ENCODE results near the gene TUBB4A.
A peak's percentile ranks its signal among the peaks of the same experiment; 100 is the strongest.

Gene TUBB4A

GRCh38 chr19:6465663-6466062 is 36.4 kb downstream of the TUBB4A start:
- TF ChIP-seq ZBTB7A (IDR thresholded peaks at IDR 0.05; ENCODE audit: low read depth) (no peak), EP300 (IDR thresholded peaks at IDR 0.05; ENCODE audit: borderline replicate concordance) (no peak), CREB1 (IDR thresholded peaks at IDR 0.05; ENCODE audit: low read depth) (no peak), TAF1 (IDR thresholded peaks at IDR 0.05; ENCODE audit: low read depth) (no peak), TEAD4 (IDR thresholded peaks at IDR 0.05) (no peak), YY1 (IDR thresholded peaks at IDR 0.05; ENCODE audit: low read depth) (no peak), RAD21 (IDR thresholded peaks at IDR 0.05; ENCODE audit: low read depth) (no peak), CEBPB (IDR thresholded peaks at IDR 0.05) (no peak), FOXM1 (IDR thresholded peaks at IDR 0.05; ENCODE audit: borderline replicate concordance, low read depth) (no peak), REST (IDR thresholded peaks at IDR 0.05; ENCODE audit: low read depth) (no peak), EGR1 (IDR thresholded peaks at IDR 0.05) (no peak), NFIC (IDR thresholded peaks at IDR 0.05) (no peak), TCF12 (IDR thresholded peaks at IDR 0.05; ENCODE audit: low read depth) (no peak)
- TF ChIP-seq, protein P1, sequence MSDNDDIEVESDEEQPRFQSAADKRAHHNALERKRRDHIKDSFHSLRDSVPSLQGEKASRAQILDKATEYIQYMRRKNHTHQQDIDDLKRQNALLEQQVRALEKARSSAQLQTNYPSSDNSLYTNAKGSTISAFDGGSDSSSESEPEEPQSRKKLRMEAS (IDR thresholded peaks at IDR 0.05) = no peak
- TF ChIP-seq, protein P2, sequence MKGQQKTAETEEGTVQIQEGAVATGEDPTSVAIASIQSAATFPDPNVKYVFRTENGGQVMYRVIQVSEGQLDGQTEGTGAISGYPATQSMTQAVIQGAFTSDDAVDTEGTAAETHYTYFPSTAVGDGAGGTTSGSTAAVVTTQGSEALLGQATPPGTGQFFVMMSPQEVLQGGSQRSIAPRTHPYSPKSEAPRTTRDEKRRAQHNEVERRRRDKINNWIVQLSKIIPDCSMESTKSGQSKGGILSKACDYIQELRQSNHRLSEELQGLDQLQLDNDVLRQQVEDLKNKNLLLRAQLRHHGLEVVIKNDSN (IDR thresholded peaks at IDR 0.05) = no peak

GRCh38 chr19:6465006-6465405 is 37.1 kb downstream of the TUBB4A start:
- TF ChIP-seq CREB1 (IDR thresholded peaks at IDR 0.05; ENCODE audit: low read depth) (no peak), FOXM1 (IDR thresholded peaks at IDR 0.05; ENCODE audit: borderline replicate concordance, low read depth) (no peak), TCF12 (IDR thresholded peaks at IDR 0.05; ENCODE audit: low read depth) (no peak), ZBTB7A (IDR thresholded peaks at IDR 0.05; ENCODE audit: low read depth) (no peak), RAD21 (IDR thresholded peaks at IDR 0.05; ENCODE audit: low read depth) (no peak), TAF1 (IDR thresholded peaks at IDR 0.05; ENCODE audit: low read depth) (no peak), CEBPB (IDR thresholded peaks at IDR 0.05) (no peak), REST (IDR thresholded peaks at IDR 0.05; ENCODE audit: low read depth) (no peak), NFIC (IDR thresholded peaks at IDR 0.05) (no peak), EP300 (IDR thresholded peaks at IDR 0.05; ENCODE audit: borderline replicate concordance) (no peak), TEAD4 (IDR thresholded peaks at IDR 0.05) (no peak), EGR1 (IDR thresholded peaks at IDR 0.05) (no peak), YY1 (IDR thresholded peaks at IDR 0.05; ENCODE audit: low read depth) (no peak)
- TF ChIP-seq, protein P1 (IDR thresholded peaks at IDR 0.05) = no peak
- TF ChIP-seq, protein P2 (IDR thresholded peaks at IDR 0.05) = no peak

- TF ChIP-seq, protein P2 (IDR thresholded peaks at IDR 0.05) = peak; percentile 98
- TF ChIP-seq EP300 (IDR thresholded peaks at IDR 0.05; ENCODE audit: borderline replicate concordance) (no peak), TAF1 (IDR thresholded peaks at IDR 0.05; ENCODE audit: low read depth) (peak; percentile 63; the same call in 1 of the 2 replicates), ZBTB7A (IDR thresholded peaks at IDR 0.05; ENCODE audit: low read depth) (peak; percentile 81), TEAD4 (IDR thresholded peaks at IDR 0.05) (0 out of 2 replicates have a peak, but pooled peaks have one; percentile 15), TCF12 (IDR thresholded peaks at IDR 0.05; ENCODE audit: low read depth) (peak; percentile 65; the same call in 1 of the 2 replicates), REST (IDR thresholded peaks at IDR 0.05; ENCODE audit: low read depth) (no peak), YY1 (IDR thresholded peaks at IDR 0.05; ENCODE audit: low read depth) (no peak), CREB1 (IDR thresholded peaks at IDR 0.05; ENCODE audit: low read depth) (0 out of 2 replicates have a peak, but pooled peaks have one; percentile 11)
- TF ChIP-seq, protein P1 (IDR thresholded peaks at IDR 0.05) = peak; percentile 60; the same call in 1 of the 2 replicates
These were observed 37.8 kb downstream of the TUBB4A start, which contains the start of gene CRB3 for GRCh38 chr19:6464070-6464873. TSS of gene CRB3 (plus strand) at chr19:6464271. CDS start at chr19:6464702, 431 bp downstream.
